GM19238 (cell line): ENCODE results near the gene SDK2.
"Not testable (repeated sequence)": the region's sequence is repeated elsewhere in the genome, so short reads cannot be mapped to it uniquely, and the experiment has no call there.

Source experiments
- DNase-seq: peaks from one replicate; pipeline ENCODE4 v3.0.0; 2011; ENCODE audit warnings: low spot score; ENCODE audit not compliant: insufficient read length

SDK2 gene

DNA sequence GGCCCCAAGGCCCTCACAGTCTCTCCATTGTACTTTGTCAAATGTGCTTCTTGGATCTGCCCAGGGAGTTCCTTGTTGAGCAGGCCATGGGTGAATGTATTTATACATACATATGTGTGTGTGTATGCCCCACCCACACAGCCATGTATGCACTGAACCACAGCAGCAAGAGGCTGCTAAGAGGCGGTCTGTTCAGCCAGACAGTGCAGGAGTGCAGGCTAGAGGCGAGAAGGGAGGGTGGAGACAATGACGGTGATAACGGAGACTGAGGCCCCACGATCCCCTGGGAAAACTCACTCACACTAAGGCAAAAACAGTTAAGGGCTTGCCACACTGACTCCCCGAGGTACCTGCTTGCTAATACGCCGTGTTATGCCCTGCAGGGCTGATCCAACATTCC is 181.4 kb downstream of the SDK2 start:
- DNase-seq, result no peak

DNA sequence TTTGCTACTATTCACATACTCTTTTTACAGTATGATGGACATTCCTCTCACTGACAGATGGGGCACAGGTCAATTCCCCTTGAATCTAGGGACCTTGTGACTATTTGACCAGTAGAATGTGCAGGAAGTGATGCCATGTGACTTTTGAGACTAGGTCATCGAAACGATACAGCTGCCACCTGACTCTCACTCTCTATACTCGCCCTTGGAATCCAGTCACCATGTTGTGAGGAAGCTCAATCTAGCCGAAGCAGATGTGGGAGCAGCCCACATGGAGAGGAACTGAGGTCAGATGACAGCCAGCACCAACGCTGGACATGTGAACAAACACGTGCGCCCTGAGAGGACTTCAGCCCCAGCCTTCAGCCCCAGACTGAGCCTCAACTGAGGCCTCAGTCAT is 184.3 kb downstream of the SDK2 start:
- no peak for DNase-seq

DNA sequence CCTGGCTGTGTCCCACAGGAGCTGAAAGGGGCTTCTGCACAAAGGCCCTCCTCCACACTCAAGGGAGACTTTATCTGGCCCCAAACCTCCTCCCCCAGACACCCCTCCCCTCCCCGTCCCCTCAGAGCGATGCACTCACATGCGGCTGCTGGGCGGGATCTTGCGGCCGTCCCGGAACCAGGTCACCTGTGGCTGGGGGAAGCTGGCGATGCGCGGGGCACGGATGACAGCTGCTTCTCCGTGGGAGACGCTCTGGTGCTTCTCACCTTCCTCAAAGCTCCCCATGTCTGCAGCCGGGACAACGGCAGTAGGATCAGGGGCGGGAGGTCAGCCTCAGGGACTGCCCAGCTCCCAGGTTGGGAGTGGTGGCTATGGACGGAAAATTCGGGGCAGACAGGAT is 188.5 kb downstream of the SDK2 start:
- no peak for DNase-seq

DNA sequence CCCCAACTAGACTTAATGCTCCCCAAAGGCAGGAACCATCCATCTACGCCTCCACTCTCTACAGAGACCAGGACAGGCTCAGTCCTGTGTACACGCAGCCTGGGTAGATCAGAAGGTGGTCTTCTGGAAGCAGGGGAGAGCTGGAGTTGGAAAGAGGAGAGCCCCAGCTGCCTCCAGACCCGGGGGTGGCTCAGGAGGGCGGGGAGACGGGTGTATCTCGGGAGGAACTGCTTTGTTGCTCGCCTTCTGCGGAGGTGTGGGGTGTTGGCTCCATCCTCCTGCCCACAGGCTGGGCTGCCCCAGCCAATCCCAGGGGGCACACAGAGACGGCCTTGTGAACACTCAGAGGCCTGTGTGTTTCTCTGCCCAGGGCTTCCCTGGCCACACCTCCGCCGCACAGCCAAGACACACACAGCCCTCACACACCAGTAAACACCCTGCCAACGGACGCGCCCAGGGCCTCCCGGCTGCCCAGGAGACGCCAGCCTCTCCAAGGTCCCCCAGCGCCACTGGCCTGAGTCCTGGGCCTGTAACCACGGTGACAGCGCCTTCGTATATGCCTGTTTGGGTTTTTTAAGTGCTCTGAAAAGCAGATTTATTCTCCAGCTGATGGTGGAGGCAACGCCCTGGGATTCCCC is 189.1 kb downstream of the SDK2 start:
- DNase-seq, result no peak

DNA sequence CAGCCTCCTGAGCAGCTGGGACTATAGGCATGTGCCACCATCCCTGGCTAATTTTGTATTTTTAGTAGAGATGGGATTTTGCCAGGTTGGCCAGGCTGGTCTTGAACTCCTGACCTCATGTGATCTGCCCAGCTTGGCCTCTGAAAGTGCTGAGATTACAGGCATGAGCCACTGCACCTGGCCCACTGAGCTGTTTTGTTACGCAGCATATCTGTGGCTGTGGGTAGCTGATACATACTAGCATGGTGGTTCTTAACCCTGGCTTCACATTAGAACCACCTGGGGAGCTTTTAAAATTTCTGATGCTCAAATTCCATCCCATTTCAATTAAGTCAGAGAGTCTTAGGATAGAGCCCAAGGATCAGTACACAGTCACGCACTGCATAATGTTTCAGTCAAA is 190.8 kb downstream of the SDK2 start:
- not testable (repeated sequence) for DNase-seq

DNA sequence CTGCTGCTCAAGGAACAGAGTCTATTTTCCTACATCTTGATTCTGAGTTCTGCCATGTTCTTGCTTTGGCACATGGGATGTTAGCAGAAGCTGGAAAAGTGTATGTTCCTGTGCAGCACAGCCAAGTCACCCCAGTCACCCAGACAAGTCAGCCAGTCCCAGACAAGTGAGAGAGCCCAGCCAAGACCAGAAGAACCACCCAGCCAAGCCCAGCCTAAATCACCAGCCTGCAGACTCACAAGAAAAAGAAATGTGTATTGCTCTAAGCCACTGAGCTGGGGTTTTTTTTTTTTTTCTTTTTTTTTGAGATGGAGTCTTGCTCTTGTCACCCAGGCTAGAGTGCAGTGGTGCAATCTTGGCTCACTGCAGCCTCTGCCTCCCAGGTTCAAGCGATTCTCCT is 191.2 kb downstream of the SDK2 start:
- no peak for DNase-seq

DNA sequence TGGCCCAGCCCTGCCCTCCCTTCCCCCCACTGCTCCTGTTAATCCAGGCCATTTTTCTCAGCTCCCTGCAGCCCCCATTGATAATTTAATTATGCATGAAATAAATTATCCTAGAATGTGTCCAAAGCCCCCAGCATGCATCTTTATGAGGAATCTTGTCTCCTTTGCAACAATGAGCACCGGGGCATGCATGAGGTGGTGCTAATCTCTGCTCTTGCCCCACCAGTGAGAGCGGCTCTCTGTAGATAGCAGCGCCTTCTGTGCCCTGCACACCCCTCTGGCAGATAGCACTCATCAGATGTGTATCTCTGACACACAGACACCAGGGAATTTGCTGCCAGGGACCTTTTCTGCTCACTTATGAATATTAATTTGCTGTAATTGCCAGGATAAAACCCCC is 192.2 kb downstream of the SDK2 start:
- DNase-seq, result no peak

DNA sequence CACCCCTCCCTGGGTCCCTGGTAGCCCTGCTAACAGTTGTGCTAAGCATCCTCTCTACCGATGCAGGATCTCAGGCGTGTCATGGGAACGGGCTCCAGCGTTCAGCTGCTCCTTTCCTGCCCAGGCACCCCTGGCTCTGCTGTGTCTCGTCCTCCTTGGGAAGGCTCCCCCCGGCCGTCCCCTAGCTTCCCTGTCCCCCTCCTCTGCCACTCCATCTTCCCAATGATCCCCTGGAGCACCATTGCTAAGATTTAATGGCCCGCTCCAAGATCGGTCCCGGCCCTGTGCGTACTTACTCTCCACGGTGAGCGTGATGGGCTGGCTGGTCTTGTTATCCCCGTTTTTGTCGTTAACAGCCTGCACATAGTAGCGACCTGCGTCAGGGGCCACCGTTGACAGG is 196.9 kb downstream of the SDK2 start:
- no peak for DNase-seq

DNA sequence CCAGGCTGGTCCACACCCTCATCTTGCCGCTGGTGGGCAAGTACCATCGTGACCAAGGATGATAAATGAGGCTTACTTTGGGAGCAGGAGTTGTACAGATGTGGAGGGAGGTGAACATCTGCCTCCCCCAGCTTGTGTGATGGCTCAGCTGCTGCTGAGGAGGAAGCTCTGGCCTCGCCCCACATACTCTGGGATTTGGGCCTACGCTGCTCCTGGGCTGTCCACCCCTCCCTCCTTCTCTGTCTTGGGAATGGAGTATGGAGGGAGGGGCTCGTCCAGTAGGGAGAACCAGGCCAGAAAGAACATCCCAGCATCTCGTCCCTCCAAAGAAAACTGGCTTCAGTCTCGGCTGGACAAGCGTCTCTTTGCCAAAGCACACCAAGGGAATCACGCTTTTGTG is 197.6 kb downstream of the SDK2 start:
- no peak for DNase-seq

DNA sequence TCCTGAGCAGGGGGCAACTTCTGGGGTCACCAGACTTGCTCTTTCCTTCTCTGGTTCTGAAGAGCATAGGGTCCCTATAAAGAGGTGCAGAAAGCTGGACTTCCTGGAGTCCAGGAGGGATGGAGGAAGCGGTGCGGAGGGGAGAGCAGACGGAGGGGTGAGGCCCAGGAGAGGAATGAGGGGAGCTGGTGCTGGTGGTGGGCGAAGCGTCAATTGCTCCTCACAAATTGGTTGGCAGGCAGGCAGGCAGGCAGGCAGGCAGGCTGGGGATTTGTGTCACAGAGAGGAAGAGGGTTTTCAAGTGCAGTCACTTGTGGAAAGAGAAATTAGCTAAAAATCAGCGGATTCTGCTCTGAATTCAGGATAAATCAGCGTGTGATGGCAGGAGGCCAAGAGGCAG is 198.8 kb downstream of the SDK2 start:
- no peak for DNase-seq

DNA sequence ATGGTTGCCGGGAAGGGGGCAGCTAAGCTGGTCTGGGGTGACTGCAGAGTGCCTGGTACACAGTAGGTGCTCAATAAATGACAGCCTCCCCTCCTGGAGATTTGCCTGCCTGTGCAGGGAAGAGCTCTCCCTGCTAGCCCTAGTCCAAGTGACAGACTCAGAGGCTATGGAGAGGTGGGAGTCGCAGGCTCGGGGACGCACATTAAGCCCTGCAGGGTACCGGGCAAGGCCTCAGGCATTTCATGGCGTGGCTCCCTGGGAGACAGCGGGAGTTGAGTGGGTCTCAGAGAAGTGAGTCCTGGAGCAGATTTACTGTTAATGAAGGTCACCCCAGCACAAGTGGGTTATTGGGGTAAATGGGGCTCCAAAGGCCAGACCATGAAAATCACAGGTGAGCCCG is 200.2 kb downstream of the SDK2 start:
- no peak for DNase-seq

DNA sequence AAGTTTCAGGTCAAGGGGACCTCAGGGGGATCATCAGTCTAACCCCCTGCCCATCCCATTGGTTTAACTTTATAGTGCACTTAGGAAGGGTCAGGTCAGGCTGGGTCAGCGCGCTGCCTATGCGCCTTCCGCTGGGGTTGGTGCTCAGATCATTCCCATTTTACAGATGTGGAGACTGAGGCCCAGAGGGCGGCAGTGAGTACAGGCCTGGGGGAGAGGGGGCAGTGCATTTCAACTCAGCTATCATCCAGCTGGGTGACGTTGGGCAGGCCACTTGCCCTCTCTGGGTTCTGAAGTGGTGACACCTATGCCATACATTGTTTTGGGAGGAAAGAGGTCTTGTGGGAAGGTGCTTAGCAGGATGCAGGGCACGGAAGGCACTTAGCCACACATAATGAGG is 204.6 kb downstream of the SDK2 start:
- DNase-seq, result no peak

DNA sequence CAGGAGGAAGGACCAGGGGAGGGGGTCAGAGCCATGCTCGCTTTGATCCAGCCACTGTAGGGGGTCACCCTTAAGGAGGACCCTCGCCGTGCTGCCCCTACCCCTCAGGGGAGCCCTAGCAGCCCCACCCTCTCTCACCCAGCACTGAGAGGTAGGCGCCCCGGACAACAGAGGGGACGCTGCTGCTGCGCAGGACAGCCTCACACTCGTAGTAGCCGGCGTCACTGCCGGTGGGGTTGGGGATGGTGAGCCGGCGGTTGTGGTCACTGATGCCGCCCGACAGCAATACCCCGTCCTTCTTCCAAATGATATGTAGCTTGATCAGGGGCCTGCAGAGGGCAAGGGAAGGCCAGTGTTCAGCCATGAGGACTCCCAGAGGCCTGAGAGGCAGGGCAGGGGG is 206.4 kb downstream of the SDK2 start:
- DNase-seq, result no peak

DNA sequence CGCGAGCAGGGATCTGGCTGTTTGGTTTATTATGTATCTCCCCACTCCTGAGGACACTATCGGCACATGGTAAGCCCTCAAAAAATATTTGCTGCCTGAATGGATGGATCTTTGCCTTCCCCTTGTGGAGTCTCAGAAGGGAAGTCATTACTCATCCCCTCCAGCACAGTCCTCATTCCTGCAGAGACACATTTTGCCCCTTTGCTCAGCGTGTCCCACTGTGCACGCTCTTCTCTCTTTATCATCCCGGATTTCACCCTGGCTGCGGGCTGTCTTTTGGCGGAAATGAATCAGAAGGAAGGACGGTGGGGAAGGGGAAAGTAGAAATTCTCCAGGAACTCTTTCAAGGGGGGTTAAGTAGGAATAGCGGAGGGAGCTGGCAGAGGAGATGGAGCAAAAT is 207.3 kb downstream of the SDK2 start:
- no peak for DNase-seq

DNA sequence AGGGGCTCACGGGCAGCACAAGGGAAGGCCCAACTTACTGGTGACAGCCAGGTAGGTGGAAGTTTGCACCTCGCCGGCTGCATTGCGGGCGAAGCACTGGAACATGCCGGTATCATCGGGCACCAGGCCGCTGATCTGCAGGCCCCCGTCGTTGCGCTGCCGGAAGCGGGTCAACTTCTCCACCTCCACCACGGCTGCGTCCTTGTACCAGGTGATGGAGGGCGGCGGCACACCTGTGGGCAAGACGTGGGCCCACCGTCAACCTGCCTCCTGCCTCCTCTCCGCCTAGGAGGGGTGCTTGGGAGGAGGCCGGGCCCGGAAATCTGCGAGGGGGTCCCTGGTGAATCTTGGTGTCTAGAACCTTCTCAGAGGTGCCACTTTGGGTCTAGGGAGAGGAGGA is 208.8 kb downstream of the SDK2 start:
- no peak for DNase-seq

DNA sequence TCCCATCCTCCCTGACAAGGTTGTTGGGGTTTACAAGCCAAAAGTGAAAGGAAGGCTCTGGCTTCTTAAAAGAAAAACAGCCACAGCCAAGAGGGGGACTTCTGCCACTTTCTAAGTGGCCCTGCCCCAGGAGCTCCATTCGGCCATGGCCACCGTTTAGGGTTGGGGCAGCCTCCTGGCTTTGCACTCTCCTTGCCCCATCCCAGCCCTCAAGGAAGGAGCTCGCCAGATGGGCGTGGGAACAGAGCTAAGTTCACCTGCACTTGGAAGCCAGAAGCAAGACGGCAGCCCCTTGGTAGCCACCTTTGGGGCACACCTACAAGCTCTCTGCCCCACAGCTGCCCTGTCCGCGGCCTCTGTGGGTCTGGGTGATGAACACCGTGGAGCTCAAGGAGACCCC is 210.1 kb downstream of the SDK2 start:
- DNase-seq, result no peak

DNA sequence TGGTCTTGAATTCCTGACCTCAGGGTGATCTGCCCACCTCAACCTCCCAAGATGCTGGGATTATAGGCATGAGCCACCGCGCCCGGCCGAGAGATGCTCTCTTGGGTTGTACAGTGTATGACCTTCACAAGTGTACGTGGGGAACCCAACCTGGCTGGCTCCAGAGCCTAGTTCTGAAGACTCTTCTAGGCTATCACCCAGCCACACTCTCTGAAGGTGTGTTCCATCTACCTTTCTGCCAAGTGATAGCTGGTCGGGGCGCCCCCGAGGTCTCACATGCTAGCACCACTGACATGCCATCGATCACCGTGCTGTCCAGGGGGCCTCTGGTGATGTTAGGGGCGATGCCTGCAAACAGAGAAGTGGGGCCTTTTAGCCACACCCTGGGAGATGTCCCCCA is 210.7 kb downstream of the SDK2 start:
- no peak for DNase-seq

DNA sequence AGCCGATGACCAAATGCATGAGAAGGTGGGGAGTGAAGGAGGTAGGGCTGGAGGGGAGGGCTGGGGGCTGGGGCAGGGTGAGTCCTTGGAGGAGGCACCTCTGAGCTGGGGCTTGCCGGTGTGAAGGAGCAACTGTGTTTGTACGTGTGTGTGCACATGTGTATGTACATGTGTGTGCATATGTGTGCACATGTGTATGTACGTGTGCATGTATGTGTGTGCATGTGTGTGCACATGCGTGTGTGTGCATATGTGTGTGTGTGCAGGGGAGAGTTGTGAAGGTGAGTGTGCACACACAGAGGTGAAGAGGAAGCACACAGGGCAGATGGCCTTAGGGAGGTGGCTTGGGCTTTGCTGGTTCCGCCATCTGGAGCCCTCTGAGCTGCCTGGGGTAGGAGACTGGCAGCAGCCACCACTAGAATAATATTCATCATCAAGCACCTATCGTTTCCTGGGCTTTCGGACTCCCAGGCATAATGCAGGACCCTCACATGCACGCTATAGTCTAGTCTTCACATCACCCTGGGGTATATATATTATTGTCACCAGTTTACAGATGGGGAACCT is 211.5 kb downstream of the SDK2 start:
- DNase-seq, result no peak

DNA sequence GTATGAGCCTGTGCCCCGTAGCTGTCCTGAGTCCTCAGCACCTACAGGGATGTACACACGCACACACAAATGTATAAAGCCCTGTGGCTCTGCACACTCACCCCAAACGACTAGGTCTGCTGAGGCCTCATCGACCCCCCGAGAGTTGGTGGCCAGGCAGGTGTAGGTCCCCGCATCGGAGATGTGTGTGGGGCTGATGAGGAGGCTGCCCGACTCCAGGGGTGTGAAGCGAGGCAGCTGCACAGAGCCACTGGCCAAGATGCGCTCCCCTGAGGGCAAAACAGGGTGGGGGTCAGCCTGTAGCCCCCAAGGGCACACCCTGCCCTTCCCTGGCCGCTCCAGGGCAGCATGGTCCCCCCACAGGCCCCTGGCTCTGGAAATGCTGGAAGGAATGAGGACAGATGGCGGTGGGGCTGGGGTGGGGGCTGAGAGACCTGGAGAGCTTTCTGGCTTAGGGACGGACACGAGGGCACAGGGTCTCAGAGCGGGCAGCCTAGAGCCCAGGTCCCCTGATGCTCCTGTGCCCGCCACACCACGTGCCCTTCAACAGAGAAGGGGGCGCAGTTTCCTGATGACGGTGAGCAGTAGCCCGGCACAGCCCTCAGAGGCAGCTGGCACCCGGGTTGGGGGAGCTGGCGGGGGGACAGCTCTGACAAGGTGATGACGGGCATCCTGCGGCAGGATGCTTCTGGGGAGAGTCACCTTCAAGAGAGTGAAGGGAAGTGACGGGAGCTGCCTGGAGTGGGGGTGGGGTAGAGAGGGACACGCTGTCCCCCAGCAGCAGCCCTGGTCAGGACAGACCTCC is 212.6 kb downstream of the SDK2 start:
- no peak for DNase-seq

DNA sequence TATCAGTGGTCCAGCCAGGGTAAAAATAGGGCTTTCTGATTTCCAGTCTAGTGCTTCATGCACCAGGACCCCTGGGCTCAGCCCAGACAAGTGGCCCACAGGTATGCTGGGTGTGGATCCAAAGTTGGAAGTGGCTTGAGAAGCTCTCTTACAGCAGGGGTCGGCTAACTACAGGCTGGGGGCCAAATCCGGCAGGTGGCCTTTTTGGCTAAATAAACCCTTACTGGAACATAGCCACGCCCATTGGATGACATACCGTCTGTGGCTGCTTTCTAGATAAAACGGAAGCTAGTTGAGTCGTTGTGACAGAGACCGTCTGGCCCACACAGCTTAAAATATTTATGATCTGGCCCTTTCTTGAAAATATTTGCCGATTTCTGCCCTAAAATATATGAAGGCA is 213.4 kb downstream of the SDK2 start:
- no peak for DNase-seq

DNA sequence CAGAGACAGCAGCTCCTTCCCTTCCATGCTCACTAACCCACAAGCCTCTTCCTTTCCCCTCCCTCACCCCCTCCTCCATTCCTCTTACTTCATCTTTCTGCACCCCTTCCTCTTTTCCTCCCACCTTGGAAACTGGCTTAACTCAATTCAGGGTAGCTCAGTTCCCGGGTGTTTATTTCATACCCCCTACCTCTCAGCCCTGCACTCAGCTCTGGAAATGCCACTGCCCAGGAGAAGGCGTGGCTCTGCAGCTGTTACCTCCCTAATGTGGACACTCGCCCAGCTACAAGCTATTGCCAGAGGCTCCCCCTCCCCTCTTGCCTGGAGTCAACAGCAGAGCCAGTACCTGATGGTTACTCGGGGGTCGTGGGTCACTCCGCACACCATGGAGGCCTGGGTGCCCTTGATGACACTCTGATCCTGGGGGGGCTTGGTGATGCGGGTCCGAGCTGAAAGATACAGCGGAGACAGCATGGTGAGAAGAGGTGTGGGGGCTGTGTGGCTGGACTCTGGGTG is 214.0 kb downstream of the SDK2 start:
- DNase-seq, result no peak

DNA sequence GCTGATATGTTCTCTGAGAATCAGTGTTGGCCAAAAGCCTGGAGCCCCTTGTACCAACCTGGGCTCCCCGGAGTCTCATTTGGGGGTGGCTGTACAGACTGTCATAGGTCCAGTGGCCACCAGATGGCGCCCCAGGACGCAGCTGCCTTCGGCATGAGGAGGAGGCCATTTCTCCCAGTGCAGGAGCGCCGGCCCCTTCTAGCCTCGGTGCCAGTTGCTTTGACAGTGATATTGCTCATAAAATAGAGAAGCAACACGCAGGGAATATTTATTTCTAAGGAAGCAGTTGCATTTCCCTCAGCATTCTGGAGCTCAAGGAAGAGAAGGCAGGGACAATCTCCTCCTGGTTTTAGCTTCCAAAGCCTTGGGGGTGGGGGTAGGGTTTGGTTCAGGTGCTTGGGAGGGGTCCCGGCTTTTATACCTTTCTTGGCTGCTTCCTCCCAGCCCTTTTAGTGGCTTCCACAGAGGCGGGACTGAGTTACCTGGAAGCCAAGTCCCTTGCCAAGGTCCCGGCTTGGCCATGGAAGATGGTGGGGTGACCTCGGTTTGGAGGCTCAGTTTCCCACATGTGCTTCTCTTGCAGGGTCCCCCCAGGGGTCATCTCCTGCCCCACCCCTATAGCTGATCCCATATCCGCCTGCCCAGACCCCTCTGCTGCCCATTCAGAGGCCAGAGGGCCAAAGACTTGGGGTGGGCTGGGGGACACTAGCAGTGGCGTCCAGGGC is 214.6 kb downstream of the SDK2 start:
- DNase-seq, result peak; percentile 77
